ENCODE results near the gene LHFPL2.

The LHFPL2 gene

GRCh38 chr5:78591972-78592700 lies 56.4 kb downstream of the LHFPL2 start:
- in situ Hi-C loops (cut with HindIII; ENCODE audit: low pct_ligation_motif_present, low pct_unique_long_range_greater_than_20kb, low sequenced_read_pairs): no loop called here
- no peak for DNase-seq

- peak; percentile 39 for DNase-seq
- in situ Hi-C loops (cut with HindIII; ENCODE audit: low pct_ligation_motif_present, low pct_unique_long_range_greater_than_20kb, low sequenced_read_pairs): no loop called here
These were observed 57.4 kb downstream of the LHFPL2 start for GRCh38 chr5:78591138-78591612.

- in situ Hi-C loops (cut with HindIII; ENCODE audit: low pct_ligation_motif_present, low pct_unique_long_range_greater_than_20kb, low sequenced_read_pairs): no loop called here
These were observed 58.6 kb downstream of the LHFPL2 start for GRCh38 chr5:78589923-78590322.

GRCh38 chr5:78588507-78588906 lies 60.1 kb downstream of the LHFPL2 start:
- no peak for DNase-seq
- in situ Hi-C loops (cut with HindIII; ENCODE audit: low pct_ligation_motif_present, low pct_unique_long_range_greater_than_20kb, low sequenced_read_pairs): no loop called here

More at GRCh38 chr5:78589923-78590322, 58.6 kb downstream of the LHFPL2 start:
- no peak for DNase-seq

- in situ Hi-C loops (cut with HindIII; ENCODE audit: low pct_ligation_motif_present, low pct_unique_long_range_greater_than_20kb, low sequenced_read_pairs): no loop called here
- no peak for DNase-seq
These were observed 60.7 kb downstream of the LHFPL2 start for GRCh38 chr5:78587775-78588291.

- no peak for DNase-seq
These were observed 61.3 kb downstream of the LHFPL2 start for GRCh38 chr5:78587081-78587774.

GRCh38 chr5:78586251-78586650 lies 62.3 kb downstream of the LHFPL2 start:
- in situ Hi-C loops (cut with HindIII; ENCODE audit: low pct_ligation_motif_present, low pct_unique_long_range_greater_than_20kb, low sequenced_read_pairs): no loop called here
- DNase-seq: peak; percentile 85

More at GRCh38 chr5:78587081-78587774, 61.3 kb downstream of the LHFPL2 start:
- in situ Hi-C loops (cut with HindIII; ENCODE audit: low pct_ligation_motif_present, low pct_unique_long_range_greater_than_20kb, low sequenced_read_pairs): no loop called here

- in situ Hi-C loops (cut with HindIII; ENCODE audit: low pct_ligation_motif_present, low pct_unique_long_range_greater_than_20kb, low sequenced_read_pairs): no loop called here
- no peak for DNase-seq
These were observed 70.6 kb downstream of the LHFPL2 start for GRCh38 chr5:78578015-78578414.

- in situ Hi-C loops (cut with HindIII; ENCODE audit: low pct_ligation_motif_present, low pct_unique_long_range_greater_than_20kb, low sequenced_read_pairs): no loop called here
- no peak for DNase-seq
These were observed 71.3 kb downstream of the LHFPL2 start for GRCh38 chr5:78577071-78577807.

- in situ Hi-C loops (cut with HindIII; ENCODE audit: low pct_ligation_motif_present, low pct_unique_long_range_greater_than_20kb, low sequenced_read_pairs): no loop called here
- DNase-seq: no peak
These were observed 72.2 kb downstream of the LHFPL2 start for GRCh38 chr5:78576376-78576775.

- in situ Hi-C loops (cut with HindIII; ENCODE audit: low pct_ligation_motif_present, low pct_unique_long_range_greater_than_20kb, low sequenced_read_pairs): no loop called here
- DNase-seq: no peak
These were observed 73.8 kb downstream of the LHFPL2 start for GRCh38 chr5:78574731-78575161.

GRCh38 chr5:78574131-78574673 lies 74.4 kb downstream of the LHFPL2 start:
- in situ Hi-C loops (cut with HindIII; ENCODE audit: low pct_ligation_motif_present, low pct_unique_long_range_greater_than_20kb, low sequenced_read_pairs): no loop called here
- DNase-seq: no peak

- no peak for DNase-seq
- in situ Hi-C loops (cut with HindIII; ENCODE audit: low pct_ligation_motif_present, low pct_unique_long_range_greater_than_20kb, low sequenced_read_pairs): no loop called here
These were observed 75.3 kb downstream of the LHFPL2 start for GRCh38 chr5:78573318-78573717.

GRCh38 chr5:78570646-78571045 lies 77.9 kb downstream of the LHFPL2 start:
- in situ Hi-C loops (cut with HindIII; ENCODE audit: low pct_ligation_motif_present, low pct_unique_long_range_greater_than_20kb, low sequenced_read_pairs): no loop called here
- DNase-seq: no peak

GRCh38 chr5:78569441-78569840 lies 79.1 kb downstream of the LHFPL2 start:
- no peak for DNase-seq
- in situ Hi-C loops (cut with HindIII; ENCODE audit: low pct_ligation_motif_present, low pct_unique_long_range_greater_than_20kb, low sequenced_read_pairs): no loop called here

GRCh38 chr5:78568676-78569075 lies 79.9 kb downstream of the LHFPL2 start:
- DNase-seq: no peak
- in situ Hi-C loops (cut with HindIII; ENCODE audit: low pct_ligation_motif_present, low pct_unique_long_range_greater_than_20kb, low sequenced_read_pairs): no loop called here

- in situ Hi-C loops (cut with HindIII; ENCODE audit: low pct_ligation_motif_present, low pct_unique_long_range_greater_than_20kb, low sequenced_read_pairs): no loop called here
- DNase-seq: no peak
These were observed 80.4 kb downstream of the LHFPL2 start for GRCh38 chr5:78568212-78568611.

GRCh38 chr5:78567617-78568016 lies 81.0 kb downstream of the LHFPL2 start:
- in situ Hi-C loops (cut with HindIII; ENCODE audit: low pct_ligation_motif_present, low pct_unique_long_range_greater_than_20kb, low sequenced_read_pairs): no loop called here
- DNase-seq: no peak

All from ACHN (cell line).